Loucy (cell line): Measurements from ENCODE around the gene PLOD3.

Source experiments
- CTCF ChIP-seq: fragments of 200-600 bp; sonication (generic); conservative IDR thresholded peaks from 2 replicates; pipeline ENCODE4 v1.5.1; 2014; ENCODE audit warnings: mild to moderate bottlenecking, antibody characterized with exemption, low read length
- EZH2phosphoT487 ChIP-seq: fragments of 200-600 bp; IDR thresholded peaks from 2 replicates; pipeline ENCODE4 v1.6.1; 2018; ENCODE audit warnings: antibody characterized with exemption, mild to moderate bottlenecking, moderate library complexity, borderline replicate concordance

- TF ChIP-seq CTCF (no peak), EZH2phosphoT487 (no peak)
Measured at GRCh38 chr7:101179713-101180112, 37.7 kb downstream of the PLOD3 start.
